Prostate gland (tissue), 2 donors: ENCODE data around the gene GRIK5.
"Not testable (repeated sequence)": the region's sequence is repeated elsewhere in the genome, so short reads cannot be mapped to it uniquely, and the experiment has no call there.

ENCODE experiments used
- CTCF ChIP-seq, 4 experiments: fragments of 200-600 bp in 2 of 4; fragments of 450-650 bp in 2 of 4; sonication (generic) in 2 of 4; IDR thresholded peaks; 1 replicate in 3 of 4; 2 replicates in 1 of 4; pipeline ENCODE4 v1.5.1; 2016 to 2019; ENCODE audit warnings: antibody characterized with exemption in 4 of 4, mild to moderate bottlenecking in 2 of 4, moderate library complexity in 2 of 4
- POLR2A ChIP-seq: fragments of 450-650 bp; IDR thresholded peaks from one replicate; pipeline ENCODE4 v1.6.1; 2016; ENCODE audit warnings: antibody characterized with exemption, mild to moderate bottlenecking

DNA sequence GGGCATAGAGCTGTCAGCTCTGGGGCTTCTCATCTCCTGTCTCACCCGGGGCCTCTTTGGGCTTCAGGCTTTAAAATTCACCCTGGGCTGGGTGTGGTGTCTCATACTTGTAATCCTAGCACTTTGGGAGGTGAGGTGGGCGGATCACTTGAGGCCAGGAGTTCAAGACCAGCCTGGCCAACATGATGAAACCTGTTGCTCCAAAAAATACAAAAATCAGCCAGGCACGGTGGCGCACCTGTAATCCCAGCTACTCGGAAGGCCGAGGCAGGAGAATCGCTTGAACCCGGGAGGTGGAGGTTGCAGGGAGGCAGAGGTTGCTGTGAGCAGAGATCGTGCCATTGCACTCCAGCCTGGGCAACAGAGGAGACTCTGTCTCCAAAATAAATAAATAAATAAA, 29.5 kb downstream of the GRIK5 start:
- TF ChIP-seq POLR2A; CTCF (IDR thresholded peaks at IDR 0.05): not testable (repeated sequence)
